Muscle layer of duodenum (tissue), 2 donors: ENCODE measurements around the gene IFNG-AS1.

Experiments
- H3K27ac ChIP-seq: one replicate; pipeline ENCODE4 v1.7.0; 2013; ENCODE audit warnings: mild to moderate bottlenecking, low read length
- H3K27me3 ChIP-seq: one replicate; pipeline ENCODE4 v1.7.0; 2013; ENCODE audit warnings: low read depth, mild to moderate bottlenecking, control low read depth, low read length
- H3K36me3 ChIP-seq, 2 donors: one replicate each; pipeline ENCODE4 v1.7.0; 2013; ENCODE audit warnings: low read length in 2 of 2, control low read depth in 1 of 2, mild to moderate bottlenecking in 1 of 2; ENCODE audit not compliant: insufficient read depth in 2 of 2, control insufficient read depth in 1 of 2
- H3K4me1 ChIP-seq, 2 donors: one replicate each; pipeline ENCODE4 v1.7.0; 2013; ENCODE audit warnings: low read length in 2 of 2, mild to moderate bottlenecking in 2 of 2, control low read depth in 1 of 2, moderate library complexity in 1 of 2; ENCODE audit not compliant: insufficient read depth in 2 of 2, control insufficient read depth in 1 of 2
- H3K4me3 ChIP-seq, 2 donors: one replicate each; pipeline ENCODE4 v1.7.0; 2013; ENCODE audit warnings: low read length in 2 of 2, low read depth in 1 of 2, mild to moderate bottlenecking in 1 of 2
- H3K9me3 ChIP-seq, 2 donors: one replicate each; pipeline ENCODE4 v1.7.0; 2013; ENCODE audit warnings: low read length in 2 of 2, control low read depth in 1 of 2, mild to moderate bottlenecking in 1 of 2; ENCODE audit not compliant: control insufficient read depth in 1 of 2
- donor health status: healthy.

Gene IFNG-AS1

DNA sequence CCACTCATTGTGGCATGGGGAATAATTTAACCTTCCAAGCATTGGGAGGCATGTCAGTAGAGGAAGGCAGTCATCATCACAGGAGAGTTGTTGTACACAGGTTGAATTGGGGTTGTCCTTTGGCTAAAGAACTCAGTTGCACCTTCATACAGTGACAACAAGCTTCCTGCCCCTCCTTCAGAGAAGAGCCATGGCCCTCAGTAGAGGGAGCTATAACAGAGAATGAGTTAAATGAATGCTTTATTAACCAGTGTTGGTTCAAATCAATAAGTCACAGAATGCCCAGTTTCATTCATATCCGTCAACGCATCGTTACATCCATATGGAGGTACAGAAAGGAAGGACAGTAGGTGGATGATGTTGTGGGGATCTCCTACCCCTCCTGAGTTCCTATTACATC, 4.8 kb downstream of the IFNG-AS1 start:
- H3K27me3 ChIP-seq: no peaks in the 10 kb centered on the region
- no peaks in the 10 kb centered on the region for H3K36me3 ChIP-seq
- no peaks in the 10 kb centered on the region for H3K9me3 ChIP-seq
- H3K4me3 ChIP-seq: no peak overlapping the region
- H3K27ac ChIP-seq: no peak overlapping the region
- H3K4me1 ChIP-seq: no peaks in the 10 kb centered on the region

DNA sequence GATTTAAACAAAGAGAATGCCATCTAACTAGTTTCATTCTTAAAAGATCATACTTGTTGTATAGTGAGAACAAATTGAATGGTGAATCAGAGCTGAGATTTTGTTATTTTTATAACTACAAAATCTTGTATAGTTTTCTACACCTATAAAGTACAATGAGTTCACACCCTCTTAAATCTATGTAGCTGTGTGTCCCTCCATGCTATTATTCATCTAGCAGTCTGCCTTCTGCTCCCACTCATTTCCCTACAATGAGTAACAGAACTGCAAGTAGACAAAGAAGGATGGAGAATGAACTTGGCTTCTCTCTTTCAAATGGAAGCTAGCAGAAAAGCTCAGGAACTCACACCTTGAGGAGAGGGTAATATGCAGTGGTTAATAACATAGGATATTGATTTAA, 7.1 kb downstream of the IFNG-AS1 start:
- Histone ChIP-seq H3K36me3 (no peaks in the 10 kb centered on the region), H3K4me3 (no peak overlapping the region), H3K9me3 (no peaks in the 10 kb centered on the region), H3K4me1 (no peaks in the 10 kb centered on the region), H3K27ac (no peak overlapping the region), H3K27me3 (no peaks in the 10 kb centered on the region)

DNA sequence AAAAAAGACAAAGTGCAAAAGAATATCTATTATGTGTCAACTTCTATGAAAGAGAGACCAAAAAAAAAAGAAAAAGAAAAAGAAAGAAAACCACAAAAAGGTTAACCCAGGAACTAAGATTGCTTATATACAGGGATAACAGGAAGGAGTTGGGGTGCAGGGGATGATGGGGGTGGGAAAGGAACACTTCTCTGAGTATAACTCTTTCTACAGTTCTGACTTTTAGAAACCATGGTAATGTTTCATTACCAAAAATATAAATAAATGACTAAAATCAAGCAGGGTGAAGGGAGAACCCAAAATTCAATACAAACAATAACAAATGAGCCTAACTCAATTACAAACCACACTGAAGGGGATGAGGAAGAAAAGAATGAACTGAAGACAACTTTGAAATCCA, 9.1 kb downstream of the IFNG-AS1 start:
- no peaks in the 10 kb centered on the region for H3K36me3 ChIP-seq
- H3K27ac ChIP-seq: no peak overlapping the region
- no peaks in the 10 kb centered on the region for H3K9me3 ChIP-seq
- H3K4me3 ChIP-seq: no peak overlapping the region
- no peaks in the 10 kb centered on the region for H3K4me1 ChIP-seq
- no peaks in the 10 kb centered on the region for H3K27me3 ChIP-seq

DNA sequence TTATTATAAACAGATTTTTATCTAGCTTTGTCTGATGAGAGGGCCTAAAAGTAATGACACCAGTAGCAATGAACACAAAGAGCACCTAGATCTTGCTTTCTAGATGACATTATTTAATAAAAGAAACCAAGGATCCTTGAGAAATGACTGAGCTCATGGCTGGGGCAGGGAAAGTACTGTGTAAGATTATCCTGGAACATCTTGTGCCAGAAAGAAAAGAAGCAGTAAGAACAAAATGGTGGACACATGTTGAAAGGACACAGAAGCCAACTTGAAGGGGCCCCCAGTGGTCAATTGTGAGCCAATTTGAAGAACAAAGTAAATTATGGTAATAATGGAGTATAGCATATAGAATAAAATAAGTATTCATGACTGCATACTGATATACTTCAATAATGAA, 10.0 kb downstream of the IFNG-AS1 start:
- H3K27ac ChIP-seq: no peak overlapping the region
- no peaks in the 10 kb centered on the region for H3K9me3 ChIP-seq
- H3K27me3 ChIP-seq: no peaks in the 10 kb centered on the region
- H3K36me3 ChIP-seq: no peaks in the 10 kb centered on the region
- no peak overlapping the region for H3K4me3 ChIP-seq
- H3K4me1 ChIP-seq: no peaks in the 10 kb centered on the region

DNA sequence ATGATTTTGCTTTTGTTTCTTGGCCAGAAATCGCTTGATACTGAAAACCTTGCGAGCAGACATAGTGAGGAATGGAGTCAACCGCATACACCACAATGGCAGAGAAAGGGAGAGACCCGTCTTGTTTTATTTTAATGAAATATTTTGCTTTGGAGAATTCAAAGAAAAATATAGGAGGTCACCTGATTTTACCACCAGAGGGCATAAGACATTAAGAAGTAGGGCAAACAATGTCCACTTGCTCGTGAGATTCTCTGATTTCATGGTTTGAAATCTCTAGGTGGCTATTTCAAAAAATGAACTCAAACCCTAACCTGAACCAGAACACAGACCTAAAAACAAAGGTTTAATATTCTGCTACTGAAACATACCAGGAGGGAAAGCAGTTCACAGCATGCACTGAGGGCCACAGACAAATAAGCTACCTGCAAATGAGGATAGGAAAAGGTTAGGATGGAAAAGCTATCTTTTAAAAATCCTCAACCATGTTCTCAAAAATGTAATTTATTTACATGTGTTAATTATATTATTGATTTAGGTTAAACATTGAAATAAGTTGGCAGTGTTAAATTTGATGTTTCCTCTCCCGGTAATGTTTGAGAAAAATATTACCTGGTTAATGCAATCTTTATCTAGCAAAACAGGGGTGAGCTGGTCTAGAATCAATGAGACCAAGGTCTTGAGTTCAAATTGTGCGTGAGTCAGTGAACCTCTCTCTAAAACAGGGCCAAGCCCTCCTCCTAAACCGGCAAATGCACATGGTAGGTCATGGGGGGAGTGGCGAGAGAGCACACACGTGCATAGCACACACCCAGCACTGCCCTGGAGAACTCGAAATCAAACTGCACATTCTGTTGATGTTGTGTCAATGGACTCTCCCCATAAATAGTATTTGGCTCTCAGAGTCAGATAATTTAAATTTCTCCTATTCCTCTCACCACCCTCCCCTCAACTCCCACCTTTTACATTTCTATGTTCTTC, 12.5 kb downstream of the IFNG-AS1 start:
- Histone ChIP-seq H3K27me3 (no peaks in the 10 kb centered on the region), H3K27ac (no peak overlapping the region), H3K4me1 (no peaks in the 10 kb centered on the region), H3K36me3 (no peaks in the 10 kb centered on the region), H3K9me3 (no peaks in the 10 kb centered on the region), H3K4me3 (no peak overlapping the region)

DNA sequence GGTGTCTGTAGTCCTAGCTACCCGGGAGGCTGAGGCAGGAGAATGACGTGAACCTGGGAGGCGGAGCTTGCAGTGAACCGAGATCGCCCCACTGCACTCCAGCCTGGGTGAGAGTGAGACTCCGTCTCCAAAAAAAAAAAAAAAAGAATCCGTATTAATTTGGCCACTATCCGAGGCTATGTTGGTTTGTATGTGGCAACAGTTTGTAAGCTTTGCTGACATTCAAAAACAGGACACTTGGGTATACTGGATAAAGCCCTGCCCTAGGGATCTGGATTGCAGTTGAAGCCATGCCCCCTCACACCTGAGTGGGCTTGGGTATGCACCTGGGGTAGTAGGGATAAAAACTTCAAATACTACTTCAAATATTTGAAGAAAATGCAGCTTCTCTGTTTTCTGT, 14.5 kb downstream of the IFNG-AS1 start:
- no peaks in the 10 kb centered on the region for H3K27me3 ChIP-seq
- H3K36me3 ChIP-seq: no peaks in the 10 kb centered on the region
- no peaks in the 10 kb centered on the region for H3K9me3 ChIP-seq
- no peak overlapping the region for H3K27ac ChIP-seq
- H3K4me3 ChIP-seq: no peak overlapping the region
- no peaks in the 10 kb centered on the region for H3K4me1 ChIP-seq

DNA sequence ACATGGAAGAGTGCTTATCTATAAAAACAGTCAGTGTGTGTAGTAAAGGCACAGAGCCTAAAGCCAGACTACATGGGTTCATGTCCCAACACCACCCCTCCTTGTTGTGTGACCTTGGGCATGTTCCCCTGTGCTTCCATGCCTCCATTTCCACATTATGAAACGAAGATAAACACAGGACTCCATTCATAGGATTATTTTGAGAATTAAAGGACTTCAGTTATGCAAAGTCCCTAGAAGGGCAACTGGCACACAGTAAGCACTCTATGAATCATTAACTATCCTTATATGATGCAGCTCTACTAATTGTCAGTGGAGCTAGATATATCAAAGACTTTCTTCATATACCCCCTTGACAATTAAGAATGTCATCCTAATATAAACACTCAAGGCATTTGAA, 17.8 kb downstream of the IFNG-AS1 start:
- Histone ChIP-seq H3K27ac (no peak overlapping the region), H3K4me1 (no peaks in the 10 kb centered on the region), H3K36me3 (no peaks in the 10 kb centered on the region), H3K9me3 (no peaks in the 10 kb centered on the region), H3K27me3 (no peaks in the 10 kb centered on the region), H3K4me3 (no peak overlapping the region)

DNA sequence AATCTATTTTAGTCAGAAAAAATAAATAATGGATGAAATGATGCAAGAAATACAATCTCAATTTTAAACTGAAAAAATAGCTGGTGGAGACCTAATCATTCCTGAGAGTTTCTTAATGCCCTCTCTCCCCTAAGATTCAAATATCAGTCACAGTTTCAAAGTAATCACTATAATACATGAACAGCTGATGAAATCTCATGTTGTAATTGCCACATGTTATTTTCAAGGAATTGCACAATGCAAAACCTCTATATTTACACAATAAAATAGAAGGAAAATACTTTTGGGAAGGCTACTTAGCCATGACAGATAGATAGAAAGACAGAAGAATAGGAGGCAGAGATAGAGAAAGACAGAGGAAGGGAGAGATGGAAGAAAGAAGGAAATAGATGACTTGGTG, 18.2 kb downstream of the IFNG-AS1 start:
- no peaks in the 10 kb centered on the region for H3K27me3 ChIP-seq
- H3K9me3 ChIP-seq: no peaks in the 10 kb centered on the region
- no peak overlapping the region for H3K4me3 ChIP-seq
- no peaks in the 10 kb centered on the region for H3K36me3 ChIP-seq
- H3K27ac ChIP-seq: no peak overlapping the region
- H3K4me1 ChIP-seq: no peaks in the 10 kb centered on the region

DNA sequence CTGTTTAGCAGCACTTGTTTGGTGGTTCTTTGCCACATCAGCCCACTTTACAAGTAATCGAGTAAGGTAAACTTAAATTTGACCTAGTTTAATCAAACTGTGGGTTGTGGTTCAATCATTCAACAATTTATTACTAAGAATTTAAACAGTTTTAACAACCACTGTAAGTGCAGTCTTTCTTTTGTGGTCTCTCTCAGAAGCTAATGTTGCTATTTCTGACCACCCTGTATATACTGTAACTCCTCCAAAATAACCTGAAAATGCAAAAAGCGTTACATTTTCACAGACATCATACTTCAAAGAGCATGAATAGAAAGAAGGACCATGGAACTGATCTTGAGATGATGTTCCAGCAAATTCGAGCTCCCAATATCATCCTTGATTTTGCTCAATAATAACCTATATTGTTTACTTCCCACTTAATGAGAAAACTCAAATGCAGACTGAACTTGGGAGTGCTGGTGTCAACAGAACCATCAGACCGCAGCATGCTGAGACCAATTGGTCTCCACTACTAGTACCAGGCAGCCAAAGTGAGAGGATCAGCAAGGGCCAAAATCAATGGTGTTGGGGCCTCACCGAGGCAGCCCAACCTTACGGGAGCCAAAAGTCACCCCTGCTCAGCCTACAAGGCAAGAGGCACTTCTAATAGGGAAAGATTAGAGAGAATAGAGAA, 22.1 kb downstream of the IFNG-AS1 start:
- H3K27me3 ChIP-seq: no peaks in the 10 kb centered on the region
- no peaks in the 10 kb centered on the region for H3K4me1 ChIP-seq
- H3K36me3 ChIP-seq: no peaks in the 10 kb centered on the region
- H3K9me3 ChIP-seq: no peaks in the 10 kb centered on the region
- no peak overlapping the region for H3K27ac ChIP-seq
- no peak overlapping the region for H3K4me3 ChIP-seq

DNA sequence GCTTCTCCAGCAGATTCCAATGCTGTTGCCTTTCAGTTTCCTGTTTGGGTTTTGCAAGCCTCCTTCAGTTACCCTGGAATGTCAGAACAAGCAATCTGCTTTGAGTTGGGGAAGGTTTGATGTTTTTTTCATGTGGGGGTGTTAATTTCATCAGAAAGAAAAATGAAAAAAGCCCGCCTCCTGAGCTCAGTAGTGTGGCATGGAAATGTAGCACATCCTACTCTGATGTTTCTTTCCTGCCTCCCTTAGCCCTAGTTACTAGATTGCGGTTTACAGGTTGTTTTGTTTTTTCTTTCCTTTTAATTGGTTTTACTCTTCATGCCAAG, 22.6 kb downstream of the IFNG-AS1 start:
- Histone ChIP-seq H3K9me3 (no peaks in the 10 kb centered on the region), H3K36me3 (no peaks in the 10 kb centered on the region), H3K4me1 (no peaks in the 10 kb centered on the region), H3K4me3 (no peak overlapping the region), H3K27me3 (no peaks in the 10 kb centered on the region), H3K27ac (no peak overlapping the region)

DNA sequence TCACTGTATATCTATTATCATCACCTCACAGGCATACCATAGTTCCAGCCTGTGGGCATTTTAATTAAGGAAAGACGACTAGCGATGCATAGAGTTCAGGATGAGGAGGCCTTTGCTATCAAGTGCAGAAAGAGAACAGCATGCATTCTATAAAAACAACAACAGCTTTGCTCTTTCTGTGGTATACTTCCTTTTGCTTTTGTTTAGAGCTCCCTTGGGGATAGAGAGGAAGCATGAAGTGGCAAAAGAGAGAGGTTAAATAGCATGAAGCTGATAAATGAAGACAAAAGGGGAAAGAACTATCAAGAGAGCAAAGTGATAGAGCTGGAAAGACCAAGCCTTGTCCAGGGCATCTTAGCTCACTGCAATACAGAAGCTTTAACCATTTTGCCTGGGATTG, 23.5 kb downstream of the IFNG-AS1 start:
- Histone ChIP-seq H3K4me3 (no peak overlapping the region), H3K9me3 (no peaks in the 10 kb centered on the region), H3K27ac (no peak overlapping the region), H3K27me3 (no peaks in the 10 kb centered on the region), H3K36me3 (no peaks in the 10 kb centered on the region), H3K4me1 (no peaks in the 10 kb centered on the region)
